GM21619 (cell line): ENCODE results near the gene ELAVL4.

ENCODE experiments used
- ATAC-seq: cut with Tn5 transposase; IDR thresholded peaks from one replicate; pipeline ENCODE4 v1.9.1; 2021; ENCODE audit not compliant: unreplicated experiment

ELAVL4 gene

DNA sequence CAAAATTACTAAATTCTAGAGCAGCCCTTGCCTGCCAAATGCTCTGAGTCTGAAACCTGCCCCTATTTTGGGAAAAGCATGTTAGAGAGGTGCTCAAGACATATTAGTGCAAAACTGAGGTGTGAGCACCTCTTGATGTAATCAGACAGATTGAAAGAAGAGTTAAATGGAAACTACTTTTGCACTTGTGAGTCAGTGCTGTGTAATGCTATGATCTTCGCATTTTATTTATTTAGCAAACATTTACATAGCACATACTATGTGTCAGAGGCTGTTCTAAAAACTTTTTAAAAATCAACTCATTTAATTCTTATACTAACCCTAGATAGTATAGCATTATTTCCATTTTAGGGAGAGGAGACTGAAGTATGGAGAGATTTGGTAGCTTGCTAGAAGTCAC, 138.1 kb downstream of the ELAVL4 start:
- no peak for ATAC-seq

DNA sequence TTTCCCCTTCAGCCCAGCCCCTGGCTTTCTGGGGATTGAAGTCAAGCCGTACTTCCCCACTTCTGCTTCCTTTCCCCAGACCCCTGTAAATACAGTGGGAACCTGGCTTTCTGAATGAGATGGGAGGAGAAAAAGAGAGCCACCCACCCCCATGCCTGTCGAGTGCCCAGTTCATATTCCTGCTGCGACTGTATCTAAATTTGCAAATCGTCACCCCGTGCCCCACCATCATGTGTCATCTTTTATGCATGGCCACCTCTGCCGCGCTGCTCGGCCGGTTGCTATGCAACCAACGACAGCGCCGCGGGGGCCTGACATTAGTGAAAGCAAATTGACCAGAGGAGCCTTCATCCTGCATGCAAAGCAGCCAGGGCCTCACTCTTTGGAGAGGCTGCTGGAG, 143.0 kb downstream of the ELAVL4 start:
- ATAC-seq = peak; percentile 93

DNA sequence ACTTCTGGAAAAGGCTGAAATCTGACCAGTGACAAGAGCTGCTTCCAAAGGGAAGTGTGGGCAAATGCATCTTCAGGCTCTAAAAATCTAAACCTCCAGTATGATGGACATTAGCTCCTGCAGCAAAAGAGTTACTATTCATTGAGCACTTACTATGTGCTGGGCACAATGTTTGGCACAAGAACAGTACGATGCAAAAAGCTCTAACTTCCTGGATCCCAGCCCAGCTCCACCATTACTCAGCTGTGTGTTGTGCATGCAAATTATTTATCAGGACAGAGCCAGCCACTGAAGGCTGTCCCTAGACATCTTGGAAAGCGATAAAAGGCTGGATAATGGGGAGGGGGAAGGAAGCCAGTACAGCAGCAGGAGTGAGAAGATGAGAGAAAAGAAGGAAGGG, 143.5 kb downstream of the ELAVL4 start:
- ATAC-seq = no peak
